ENCODE results near the gene NTNG1. TPM values are rescaled to one million over a fixed set of nuclear protein-coding genes. Genes with fewer than 3 reads are reported as not detected.

The NTNG1 gene
- total and polyA plus RNA-seq, 11 donors, result 4.6 TPM; not detected in 10

DNA sequence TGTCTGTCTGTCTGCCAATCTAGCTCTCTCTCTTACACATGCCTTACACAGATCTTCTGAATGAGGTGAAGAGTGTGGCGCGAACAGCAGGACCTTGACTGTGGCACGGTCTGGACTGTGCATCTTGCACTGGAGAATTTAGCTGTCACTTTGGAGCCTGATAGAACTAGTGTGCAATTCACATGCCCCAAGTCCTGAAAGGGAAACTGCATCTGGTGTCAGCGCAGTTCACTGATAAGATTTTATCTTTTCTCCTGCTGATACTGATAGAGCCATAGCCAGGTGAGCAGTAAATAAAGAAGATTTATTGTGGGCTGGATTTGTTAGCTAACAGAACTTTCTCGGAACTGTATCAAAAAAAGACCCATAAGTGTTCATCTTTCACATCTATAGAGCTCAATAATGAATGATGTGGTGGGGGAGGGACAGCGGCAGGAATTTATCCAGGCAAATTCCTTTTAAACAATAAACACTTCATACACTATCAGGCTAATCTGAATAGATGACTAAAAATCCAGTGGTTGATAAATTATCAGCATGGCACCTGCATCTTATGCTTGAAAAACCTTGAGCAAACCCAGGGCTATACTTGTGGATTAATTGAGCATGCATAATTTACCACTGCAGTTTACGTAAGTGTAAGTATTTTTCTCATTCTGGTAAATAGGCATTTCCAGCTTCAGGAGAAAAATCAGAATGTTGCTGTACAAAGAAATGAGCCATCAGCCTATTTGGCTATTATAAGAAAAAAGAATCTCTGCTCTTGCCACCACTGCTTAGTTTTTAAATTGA, 104.1 kb downstream of the NTNG1 start:
- intact Hi-C loops (cut with DNase I), result no loop called here
- no peaks in the 10 kb centered on the region for H3K9me3 ChIP-seq

DNA sequence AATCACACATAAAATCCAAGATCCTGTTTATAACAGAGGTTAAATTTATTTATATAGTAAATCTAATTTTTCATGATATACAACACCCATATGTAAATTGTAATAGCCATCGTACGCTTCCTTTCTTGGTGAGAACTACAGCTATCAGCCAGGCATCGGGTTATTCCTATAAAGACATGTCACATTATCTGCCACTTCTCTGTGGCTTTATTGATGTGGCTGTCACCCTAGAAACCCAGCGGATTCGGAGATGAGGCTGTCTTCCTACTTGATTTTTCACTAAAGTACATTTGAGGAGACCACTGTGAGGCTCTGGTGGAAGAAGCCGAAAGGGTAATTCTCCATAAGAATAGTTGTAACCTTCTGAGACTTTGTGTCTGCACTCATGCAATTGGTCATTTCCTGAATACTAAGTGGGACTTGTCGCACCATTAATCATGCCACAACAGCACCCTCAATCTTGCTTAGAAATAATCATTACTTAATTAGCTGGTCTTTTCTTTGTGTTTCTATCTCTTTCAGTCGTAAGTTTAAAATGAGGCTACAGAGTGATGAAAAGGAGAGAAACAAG, 106.0 kb downstream of the NTNG1 start:
- ATAC-seq, result no peak
- intact Hi-C loops (cut with DNase I), result no loop called here
- H3K27me3 ChIP-seq, result peaks cover 0 to 4% (median 0%) of the 10 kb centered on the region in 9 donors
- DNase-seq, result no peak
- TF ChIP-seq POLR2A (IDR thresholded peaks at IDR 0.05), result no peak
- TF ChIP-seq, protein P1, sequence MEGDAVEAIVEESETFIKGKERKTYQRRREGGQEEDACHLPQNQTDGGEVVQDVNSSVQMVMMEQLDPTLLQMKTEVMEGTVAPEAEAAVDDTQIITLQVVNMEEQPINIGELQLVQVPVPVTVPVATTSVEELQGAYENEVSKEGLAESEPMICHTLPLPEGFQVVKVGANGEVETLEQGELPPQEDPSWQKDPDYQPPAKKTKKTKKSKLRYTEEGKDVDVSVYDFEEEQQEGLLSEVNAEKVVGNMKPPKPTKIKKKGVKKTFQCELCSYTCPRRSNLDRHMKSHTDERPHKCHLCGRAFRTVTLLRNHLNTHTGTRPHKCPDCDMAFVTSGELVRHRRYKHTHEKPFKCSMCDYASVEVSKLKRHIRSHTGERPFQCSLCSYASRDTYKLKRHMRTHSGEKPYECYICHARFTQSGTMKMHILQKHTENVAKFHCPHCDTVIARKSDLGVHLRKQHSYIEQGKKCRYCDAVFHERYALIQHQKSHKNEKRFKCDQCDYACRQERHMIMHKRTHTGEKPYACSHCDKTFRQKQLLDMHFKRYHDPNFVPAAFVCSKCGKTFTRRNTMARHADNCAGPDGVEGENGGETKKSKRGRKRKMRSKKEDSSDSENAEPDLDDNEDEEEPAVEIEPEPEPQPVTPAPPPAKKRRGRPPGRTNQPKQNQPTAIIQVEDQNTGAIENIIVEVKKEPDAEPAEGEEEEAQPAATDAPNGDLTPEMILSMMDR (IDR thresholded peaks at IDR 0.05), result no peak
- no peak overlapping the region for H3K27ac ChIP-seq
- H3K9me3 ChIP-seq, result no peaks in the 10 kb centered on the region
- H3K4me3 ChIP-seq, result no peak overlapping the region
- 70 to 83% (median 72%) methylated on average over 8 of the region's 8 CpGs for WGBS, 4 donors
- no peaks in the 10 kb centered on the region for H3K36me3 ChIP-seq
- no peaks in the 10 kb centered on the region for H3K4me1 ChIP-seq

More for the DNA sequence above, 104.1 kb downstream of the NTNG1 start:
- no peak overlapping the region for H3K4me3 ChIP-seq
- ATAC-seq (no peak), DNase-seq (no peak)
- H3K36me3 ChIP-seq, result no peaks in the 10 kb centered on the region
- H3K27me3 ChIP-seq, result peaks cover 0 to 4% (median 0%) of the 10 kb centered on the region in 9 donors
- WGBS, 4 donors, result 41 to 49% (median 46%) methylated on average over 7 of the region's 7 CpGs
- TF ChIP-seq POLR2A (IDR thresholded peaks at IDR 0.05), result no peak
- TF ChIP-seq, protein P1 (IDR thresholded peaks at IDR 0.05), result no peak
- H3K27ac ChIP-seq, result no peak overlapping the region
- H3K4me1 ChIP-seq, result no peaks in the 10 kb centered on the region

DNA sequence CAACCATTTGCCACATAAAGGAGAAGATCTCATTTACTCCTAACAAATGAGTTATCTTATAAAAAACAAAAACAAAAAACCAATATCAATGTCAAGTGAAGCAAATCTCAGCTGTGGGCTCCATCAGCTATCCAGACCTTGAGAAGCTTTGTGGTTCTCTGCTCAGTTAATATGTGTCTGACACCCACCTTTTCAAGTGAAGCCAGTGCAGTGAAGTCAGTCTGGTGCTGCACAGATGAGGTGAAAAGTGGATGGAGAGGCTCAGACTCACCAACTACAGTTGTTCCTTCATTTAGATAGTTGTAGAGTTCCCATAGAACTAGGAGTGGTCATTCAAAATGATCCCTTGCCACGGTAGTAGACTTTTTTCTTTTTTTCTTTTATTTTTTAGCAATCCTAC, 106.8 kb downstream of the NTNG1 start:
- no peaks in the 10 kb centered on the region for H3K4me1 ChIP-seq
- no peak overlapping the region for H3K27ac ChIP-seq
- no peak overlapping the region for H3K4me3 ChIP-seq
- no peaks in the 10 kb centered on the region for H3K9me3 ChIP-seq
- peaks cover 0 to 4% (median 0%) of the 10 kb centered on the region in 9 donors for H3K27me3 ChIP-seq
- intact Hi-C loops (cut with DNase I), result no loop called here
- no peak for DNase-seq
- no peak for ATAC-seq
- WGBS, 4 donors, result 73 to 78% (median 76%) methylated on average over 1 of the region's 1 CpG
- no peak for TF ChIP-seq POLR2A (IDR thresholded peaks at IDR 0.05)
- TF ChIP-seq, protein P1 (IDR thresholded peaks at IDR 0.05), result no peak
- H3K36me3 ChIP-seq, result no peaks in the 10 kb centered on the region

DNA sequence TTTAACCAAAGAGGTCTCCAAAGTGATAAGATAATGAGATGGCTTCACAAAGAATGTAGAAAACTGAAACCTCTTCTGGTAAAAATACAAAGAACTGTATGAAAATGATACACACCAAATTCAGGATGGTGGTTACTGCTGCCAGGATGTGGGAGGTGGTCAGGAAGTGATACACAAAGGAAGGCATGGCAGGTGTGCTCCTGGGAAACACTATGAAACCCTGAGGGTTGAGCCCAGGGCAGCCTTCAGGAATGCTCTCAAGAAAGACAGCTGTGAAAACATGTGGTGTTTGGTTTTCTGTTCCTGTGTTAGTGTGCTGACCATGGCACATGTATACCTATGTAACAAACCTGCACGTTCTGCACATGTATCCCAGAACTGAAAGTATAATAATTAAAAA, 109.3 kb downstream of the NTNG1 start:
- DNase-seq, result no peak
- no peak for ATAC-seq
- H3K36me3 ChIP-seq, result no peaks in the 10 kb centered on the region
- H3K27me3 ChIP-seq, result peaks cover 0 to 1% (median 0%) of the 10 kb centered on the region in 9 donors
- TF ChIP-seq, protein P1 (IDR thresholded peaks at IDR 0.05), result no peak
- TF ChIP-seq POLR2A (IDR thresholded peaks at IDR 0.05), result no peak
- no peaks in the 10 kb centered on the region for H3K4me1 ChIP-seq
- intact Hi-C loops (cut with DNase I), result no loop called here
- H3K27ac ChIP-seq, result no peak overlapping the region
- H3K9me3 ChIP-seq, result no peaks in the 10 kb centered on the region
- 50 to 74% (median 56%) methylated on average over 1 of the region's 1 CpG for WGBS, 4 donors
- no peak overlapping the region for H3K4me3 ChIP-seq
